GM12892 (cell line): ENCODE data around the gene KCNK1.

Experiments used
- POLR2A ChIP-seq: IDR thresholded peaks from 2 replicates; pipeline ENCODE4 v1.6.1; 2011; ENCODE audit warnings: low read depth, low read length, control low read depth
- TAF1 ChIP-seq: IDR thresholded peaks from 2 replicates; pipeline ENCODE4 v1.6.1; 2011; ENCODE audit warnings: low read depth, mild to moderate bottlenecking, control low read depth, low read length, borderline replicate concordance

DNA sequence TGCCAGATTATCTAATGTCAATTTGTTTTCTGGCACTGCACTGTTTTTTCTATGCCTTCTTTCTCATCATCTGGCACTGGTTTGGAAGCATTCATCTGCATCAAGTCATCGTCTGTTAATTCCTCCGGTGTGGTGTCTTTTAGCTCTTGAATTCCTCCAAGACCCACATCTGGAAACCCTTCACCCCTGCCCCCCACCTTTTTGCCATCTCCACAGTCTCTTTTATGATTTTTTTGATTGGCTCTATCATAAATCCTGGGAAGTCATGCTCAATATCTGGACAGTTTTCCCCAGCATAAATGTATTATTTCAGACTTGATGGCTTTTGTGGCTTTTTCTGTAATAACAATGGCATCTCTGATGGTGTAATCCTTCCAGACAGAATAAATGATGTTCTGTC is 10.4 kb upstream of the KCNK1 start:
- TF ChIP-seq TAF1 (no peak), POLR2A (no peak)
